Measurements from ENCODE around the gene EDC4.

Gene EDC4

GRCh38 chr16:67878846-67879245 lies 6.0 kb downstream of the EDC4 start:
- no peak for DNase-seq

GRCh38 chr16:67879462-67879861 lies 6.6 kb downstream of the EDC4 start:
- DNase-seq = no peak

GRCh38 chr16:67879936-67880335 lies 7.1 kb downstream of the EDC4 start:
- DNase-seq = no peak

GRCh38 chr16:67880584-67880983 lies 7.7 kb downstream of the EDC4 start:
- no peak for DNase-seq

- DNase-seq = no peak
These were observed 8.8 kb downstream of the EDC4 start for GRCh38 chr16:67881621-67882161.

GRCh38 chr16:67882374-67883145 lies 9.7 kb downstream of the EDC4 start:
- no peak for DNase-seq

GRCh38 chr16:67883146-67883871 lies 10.5 kb downstream of the EDC4 start:
- DNase-seq = no peak

GRCh38 chr16:67883872-67884261 lies 11.0 kb downstream of the EDC4 start:
- DNase-seq = no peak

GRCh38 chr16:67884684-67885083 lies 11.8 kb downstream of the EDC4 start, which contains the start of gene NRN1L:
Gene NRN1L (plus strand): TSS chr16:67884885. CDS start chr16:67884904, 19 bp downstream.
- no peak for DNase-seq

- no peak for DNase-seq
These were observed 12.7 kb downstream of the EDC4 start for GRCh38 chr16:67885545-67885944.

GRCh38 chr16:67885976-67886375 lies 13.1 kb downstream of the EDC4 start:
- no peak for DNase-seq

- no peak for DNase-seq
These were observed 13.5 kb downstream of the EDC4 start for GRCh38 chr16:67886387-67886786.

- DNase-seq = no peak
These were observed 15.5 kb downstream of the EDC4 start for GRCh38 chr16:67888331-67888730.

- no peak for DNase-seq
These were observed 19.5 kb downstream of the EDC4 start for GRCh38 chr16:67892375-67892774.

- peak; percentile 90 for DNase-seq
These were observed 20.3 kb downstream of the EDC4 start, which contains the start of gene PSKH1 for GRCh38 chr16:67892899-67893742. Gene PSKH1 (plus strand): TSS chr16:67893254. CDS start chr16:67908750, 15,496 bp downstream.

GRCh38 chr16:67893743-67894399 lies 21.0 kb downstream of the EDC4 start:
- no peak for DNase-seq

GRCh38 chr16:67897231-67897630 lies 24.4 kb downstream of the EDC4 start:
- no peak for DNase-seq

- DNase-seq = no peak
These were observed 28.9 kb downstream of the EDC4 start for GRCh38 chr16:67901734-67902133.

GRCh38 chr16:67902831-67903230 lies 30.0 kb downstream of the EDC4 start:
- DNase-seq = no peak

GRCh38 chr16:67907397-67908180 lies 34.7 kb downstream of the EDC4 start:
- no peak for DNase-seq

GRCh38 chr16:67909056-67909742 lies 36.3 kb downstream of the EDC4 start:
- no peak for DNase-seq
